HG03066 (cell line): ENCODE data around the gene SLC25A36.
"Not testable (repeated sequence)": the region's sequence is repeated elsewhere in the genome, so short reads cannot be mapped to it uniquely, and the experiment has no call there.

Experiments
- ATAC-seq: cut with Tn5 transposase; IDR thresholded peaks from one replicate; pipeline ENCODE4 v1.9.1; 2021; ENCODE audit warnings: low read depth; ENCODE audit not compliant: unreplicated experiment

SLC25A36 gene

DNA sequence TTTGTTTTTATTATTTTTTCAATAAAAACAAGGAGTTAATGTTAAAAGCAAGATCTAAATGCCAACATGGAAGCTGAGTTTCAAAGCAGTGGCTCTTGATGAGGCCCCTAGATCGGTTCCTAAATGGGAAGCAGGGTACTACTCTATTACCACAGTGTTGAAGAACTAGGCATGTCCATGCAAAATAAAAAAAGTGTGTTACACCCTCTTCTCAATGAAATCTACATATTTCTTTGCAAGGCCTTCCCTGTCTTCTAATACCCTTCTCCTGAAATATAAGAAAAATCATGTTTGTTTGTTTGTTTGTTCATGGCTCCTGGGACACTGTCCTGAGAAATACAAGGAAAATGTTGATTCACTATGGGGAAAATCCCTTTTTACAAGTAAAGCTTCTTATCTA lies 12.2 kb upstream of the SLC25A36 start:
- ATAC-seq = no peak

DNA sequence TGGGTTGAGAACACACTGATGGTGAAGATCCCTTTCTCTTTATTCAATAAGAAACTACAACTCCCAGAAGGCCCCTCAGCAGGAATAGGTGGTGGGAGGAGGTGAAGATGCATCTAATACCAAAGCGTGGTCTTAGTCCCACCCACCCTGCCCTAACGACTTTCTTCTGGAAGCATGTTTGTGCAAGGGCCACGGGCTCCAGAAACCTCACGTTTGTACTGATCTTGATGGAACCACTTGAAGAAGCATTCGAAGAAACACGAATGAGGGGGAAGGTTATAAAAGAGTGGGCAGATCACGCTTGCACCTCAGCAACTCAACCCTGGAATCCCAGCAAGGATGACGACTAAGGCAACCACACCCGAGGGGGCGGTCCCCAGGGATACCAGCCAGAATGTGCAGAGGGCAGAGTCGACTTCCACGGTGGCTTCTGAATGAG lies 10.6 kb upstream of the SLC25A36 start:
- ATAC-seq = no peak

DNA sequence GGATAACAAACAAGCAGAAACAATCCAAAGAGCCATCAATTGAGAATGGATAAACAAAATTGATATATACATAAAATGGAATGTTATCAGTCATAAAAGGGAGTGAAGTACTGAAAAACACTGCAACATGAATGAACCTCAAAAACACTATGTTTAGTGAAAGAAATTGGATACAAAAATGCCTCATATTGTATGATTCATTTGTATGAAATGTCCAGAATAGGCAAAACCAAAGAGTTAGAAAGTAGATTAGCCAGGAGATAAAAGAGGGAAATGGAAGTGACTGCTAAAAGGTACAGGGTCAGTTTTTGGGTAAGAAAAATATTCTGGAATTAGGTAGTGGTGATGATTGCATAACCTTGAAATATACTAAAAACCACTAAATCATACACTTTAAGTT lies 9.8 kb upstream of the SLC25A36 start:
- ATAC-seq = no peak

DNA sequence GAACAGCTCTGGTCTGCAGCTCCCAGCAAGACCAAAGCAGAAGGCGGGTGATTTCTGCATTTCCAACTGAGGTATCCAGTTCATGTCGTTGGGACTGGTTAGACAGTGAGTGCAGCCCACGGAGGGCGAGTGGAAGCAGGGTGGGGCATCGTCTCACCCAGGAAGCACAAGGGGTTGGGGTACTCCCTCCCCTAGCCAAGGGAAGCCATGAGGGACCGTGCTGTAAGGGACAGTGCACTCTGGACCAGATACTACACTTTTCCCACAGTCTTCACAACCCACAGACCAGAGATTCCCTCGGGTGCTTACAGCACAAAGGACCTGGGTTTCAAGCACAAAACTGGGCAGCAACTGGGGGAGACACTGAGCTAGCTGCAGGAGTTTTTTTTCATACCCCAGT lies 8.5 kb upstream of the SLC25A36 start:
- no peak for ATAC-seq

DNA sequence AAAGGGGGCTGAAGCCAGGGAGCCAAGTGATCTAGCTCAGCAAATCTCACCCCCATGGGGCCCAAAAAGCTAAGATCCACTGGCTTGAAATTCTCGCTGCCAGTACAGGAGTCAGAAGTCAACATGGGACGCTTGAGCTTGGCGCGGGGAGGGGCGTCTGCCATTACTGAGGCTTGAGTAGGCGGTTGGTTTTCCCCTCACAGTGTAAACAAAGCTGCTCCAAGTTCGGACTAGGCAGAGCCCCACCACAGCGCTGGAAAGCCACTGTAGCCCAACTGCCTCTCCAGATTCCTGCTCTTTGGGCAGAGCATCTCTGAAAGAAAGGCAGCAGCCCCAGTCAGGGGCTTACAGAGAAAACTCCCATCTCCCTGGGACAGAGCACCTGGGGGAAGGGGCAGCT lies 8.1 kb upstream of the SLC25A36 start:
- ATAC-seq = no peak

DNA sequence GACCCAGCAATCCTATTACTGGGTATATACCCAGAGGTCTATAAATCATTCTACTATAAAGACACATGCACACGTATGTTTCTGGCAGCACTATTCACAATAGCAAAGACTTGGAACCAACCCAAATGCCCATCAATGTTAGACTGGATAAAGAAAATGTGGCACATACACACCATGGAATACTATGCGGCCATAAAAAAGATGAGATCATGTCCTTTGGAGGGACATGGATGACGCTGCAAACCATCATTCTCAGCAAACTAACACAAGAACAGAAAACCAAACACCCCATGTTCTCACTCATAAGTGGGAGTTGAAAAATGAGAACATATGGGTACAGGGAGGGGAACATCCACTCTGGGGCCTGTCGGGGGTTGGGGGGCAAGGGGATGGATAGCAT lies 2.3 kb upstream of the SLC25A36 start:
- ATAC-seq = not testable (repeated sequence)

DNA sequence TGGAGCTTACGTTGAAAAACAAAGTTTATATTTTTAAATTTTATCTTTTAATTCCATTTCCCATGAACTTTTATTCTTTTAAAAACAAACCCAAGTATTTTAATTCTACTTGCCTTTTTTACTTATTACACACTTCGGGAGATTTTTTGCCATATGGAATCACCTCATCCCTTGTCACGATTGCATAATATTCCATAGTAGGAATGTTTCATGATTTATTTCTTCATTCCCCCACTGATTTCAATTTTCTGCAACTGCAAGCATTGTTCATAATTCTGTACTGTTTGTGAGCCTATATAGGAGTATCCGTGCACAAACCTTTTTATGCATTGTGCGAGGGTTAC lies 574 bp upstream of the SLC25A36 start:
- no peak for ATAC-seq

DNA sequence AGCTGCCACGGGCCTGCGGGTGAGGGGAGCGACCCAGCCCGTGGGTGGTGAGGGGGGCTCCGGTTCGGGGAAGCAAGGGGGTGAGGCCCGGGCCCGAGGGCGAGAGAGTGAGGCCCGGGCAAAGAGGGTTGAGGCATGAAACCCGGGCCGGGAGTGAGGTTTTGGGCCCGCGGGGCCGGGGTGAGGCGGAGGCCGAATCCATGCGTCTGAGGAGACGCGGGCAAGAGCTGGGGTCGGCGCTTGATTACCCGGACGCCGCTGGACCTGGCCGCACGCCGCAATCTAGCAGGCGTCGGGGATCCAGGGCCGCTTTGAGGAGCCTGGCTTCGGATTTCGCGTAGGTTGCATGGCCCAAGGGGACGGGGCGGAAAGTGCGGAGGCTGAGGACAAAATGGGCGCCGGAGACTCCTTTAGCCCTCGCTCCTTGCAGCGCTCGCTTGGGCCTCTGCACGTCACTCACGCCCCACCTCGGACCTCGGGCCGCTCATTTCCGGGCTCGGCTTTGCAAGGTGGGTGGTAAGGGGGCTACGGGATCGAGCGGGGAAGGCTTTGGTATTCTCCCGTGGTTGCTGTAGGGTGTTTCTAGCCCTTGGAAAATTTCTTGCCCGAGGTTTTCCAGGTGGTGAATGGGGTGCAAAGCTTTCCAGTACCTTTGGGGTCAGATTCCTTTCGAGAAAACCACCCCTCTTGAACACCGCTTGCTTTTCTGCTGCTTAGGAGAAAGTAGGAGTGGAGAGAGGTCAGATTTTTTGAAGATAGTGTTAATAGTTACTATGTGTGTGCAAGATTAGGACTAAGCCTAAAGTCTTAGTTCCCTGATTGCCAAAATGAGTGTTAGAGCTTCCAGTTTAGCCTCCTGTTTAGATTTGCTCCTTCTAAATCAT lies 827 bp downstream of the SLC25A36 start:
- peak; percentile 51 for ATAC-seq

DNA sequence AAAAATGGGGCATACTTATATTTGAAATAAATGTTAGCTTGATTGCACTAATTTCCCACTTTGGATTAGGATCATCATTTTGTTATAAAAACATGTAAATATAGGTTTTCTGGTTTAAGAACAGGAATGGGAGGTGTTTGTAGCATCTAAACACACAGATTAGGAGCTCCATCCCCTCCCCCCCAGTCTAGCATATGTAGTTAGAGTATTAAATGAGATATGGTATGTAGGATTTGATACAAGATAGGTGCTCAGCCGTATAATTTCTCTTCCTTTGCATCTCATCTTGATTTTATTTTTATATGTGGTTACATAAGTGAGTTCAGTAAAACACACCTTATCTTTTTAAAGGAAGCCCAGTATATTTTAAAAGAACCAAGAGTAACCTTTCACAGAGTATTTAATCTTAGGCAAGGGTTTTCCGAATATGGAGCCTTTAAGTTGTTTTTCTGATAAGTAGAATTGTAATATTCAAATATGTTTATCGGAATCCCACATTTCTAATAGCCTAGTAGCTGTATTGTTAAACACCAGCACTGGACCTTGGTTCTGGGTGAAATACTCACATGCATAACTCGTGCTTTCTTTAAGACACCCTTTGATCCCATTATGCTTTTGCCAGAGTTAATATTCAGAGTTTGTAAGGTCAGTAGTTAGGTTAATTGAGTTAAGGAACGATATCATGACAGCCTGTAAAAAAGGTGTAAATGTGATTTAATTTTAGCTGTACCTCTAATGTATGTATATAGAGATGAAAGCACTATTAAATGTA lies 2.3 kb downstream of the SLC25A36 start:
- no peak for ATAC-seq

DNA sequence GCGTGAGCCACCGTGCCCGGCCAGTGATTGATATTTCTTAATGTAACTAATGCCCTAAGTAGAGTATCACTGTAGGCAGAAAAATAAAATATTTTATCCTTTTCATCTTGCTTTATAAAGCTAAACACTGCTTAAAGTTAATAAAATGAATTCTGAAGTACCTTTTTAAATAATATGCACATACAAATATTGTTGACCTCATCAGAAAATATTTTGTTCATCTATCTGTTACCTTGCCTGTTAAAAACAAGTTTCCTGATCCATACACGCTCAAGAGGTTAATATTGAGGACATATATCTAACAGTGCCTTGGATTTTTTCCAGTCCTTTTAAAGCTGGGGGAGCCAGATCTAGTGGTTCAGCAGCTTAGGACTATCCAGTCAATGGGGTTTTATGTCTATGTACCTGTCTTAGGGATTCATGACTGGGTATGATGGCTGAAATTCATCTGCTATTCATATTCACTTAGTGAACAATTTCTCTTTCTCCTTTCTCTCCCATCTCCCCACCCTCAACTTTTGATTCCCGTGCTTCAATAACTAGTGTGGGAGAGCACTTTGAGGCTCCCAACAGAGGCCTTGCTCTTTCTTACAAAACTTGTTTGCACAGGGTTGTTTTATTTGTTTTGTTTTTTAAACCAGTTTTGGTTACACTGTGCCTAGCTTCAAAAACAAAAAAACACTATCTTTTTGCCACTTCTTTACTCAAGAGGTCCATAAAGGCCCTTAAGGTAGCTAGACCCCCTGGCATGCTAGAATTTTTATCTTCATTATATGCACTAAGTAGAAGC lies 7.0 kb downstream of the SLC25A36 start:
- no peak for ATAC-seq

DNA sequence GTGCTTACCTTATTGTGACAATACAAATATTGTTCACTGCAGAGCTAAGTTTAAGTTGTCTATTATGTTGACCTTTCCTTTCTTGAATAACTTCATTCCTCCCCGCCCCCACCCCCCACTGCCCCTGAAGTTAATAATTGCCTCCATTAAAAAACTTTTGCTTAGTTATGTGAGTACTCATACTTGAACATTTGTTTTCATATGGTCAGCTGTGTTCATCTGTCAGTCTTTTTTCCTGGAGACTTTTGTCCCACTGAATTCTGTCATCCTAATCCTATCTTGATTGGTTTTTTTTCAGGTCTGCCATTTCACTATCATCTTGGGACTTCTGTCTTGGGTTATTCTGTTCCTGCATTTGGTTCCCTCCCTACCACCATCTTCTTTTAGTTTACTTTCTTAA lies 8.5 kb downstream of the SLC25A36 start:
- ATAC-seq = no peak

DNA sequence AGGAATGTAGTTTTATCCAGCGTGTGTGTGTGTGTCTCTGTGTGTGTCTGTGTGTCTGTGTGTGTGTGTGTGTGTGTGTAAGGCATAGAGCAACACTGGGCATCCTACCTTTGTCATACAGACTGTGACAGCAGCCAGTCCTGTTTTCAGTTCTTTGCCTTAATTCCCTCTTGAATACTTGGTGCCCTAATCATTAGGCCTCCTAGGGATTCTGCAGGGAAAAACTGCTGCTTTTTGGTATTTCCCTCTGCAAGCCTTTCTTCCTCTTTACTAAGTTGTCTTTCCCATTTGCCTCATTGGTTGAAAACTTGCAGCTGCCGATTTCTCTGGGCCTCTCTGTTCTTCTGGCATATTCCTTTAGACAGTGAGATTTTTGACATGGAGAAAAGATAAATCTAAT lies 9.2 kb downstream of the SLC25A36 start:
- ATAC-seq = no peak

DNA sequence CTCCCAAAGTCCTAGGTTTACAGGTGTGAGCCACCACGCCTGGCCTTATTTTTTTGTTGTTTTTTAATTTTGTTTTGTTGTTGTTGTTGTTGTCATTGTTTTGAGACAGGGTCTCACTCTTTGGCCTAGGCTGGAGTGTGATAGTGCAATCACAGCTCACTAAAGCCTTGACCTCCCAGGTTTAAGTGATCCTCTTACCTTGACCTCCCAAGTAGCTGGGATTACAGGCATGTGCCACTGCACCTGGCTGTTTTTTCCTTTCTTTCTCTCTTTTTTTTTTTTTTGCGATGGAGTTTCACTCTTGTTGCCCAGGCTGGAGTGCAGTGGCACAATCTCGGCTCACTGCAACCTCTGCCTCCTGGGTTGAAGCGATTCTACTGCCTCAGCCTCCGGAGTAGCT lies 10.1 kb downstream of the SLC25A36 start:
- not testable (repeated sequence) for ATAC-seq

DNA sequence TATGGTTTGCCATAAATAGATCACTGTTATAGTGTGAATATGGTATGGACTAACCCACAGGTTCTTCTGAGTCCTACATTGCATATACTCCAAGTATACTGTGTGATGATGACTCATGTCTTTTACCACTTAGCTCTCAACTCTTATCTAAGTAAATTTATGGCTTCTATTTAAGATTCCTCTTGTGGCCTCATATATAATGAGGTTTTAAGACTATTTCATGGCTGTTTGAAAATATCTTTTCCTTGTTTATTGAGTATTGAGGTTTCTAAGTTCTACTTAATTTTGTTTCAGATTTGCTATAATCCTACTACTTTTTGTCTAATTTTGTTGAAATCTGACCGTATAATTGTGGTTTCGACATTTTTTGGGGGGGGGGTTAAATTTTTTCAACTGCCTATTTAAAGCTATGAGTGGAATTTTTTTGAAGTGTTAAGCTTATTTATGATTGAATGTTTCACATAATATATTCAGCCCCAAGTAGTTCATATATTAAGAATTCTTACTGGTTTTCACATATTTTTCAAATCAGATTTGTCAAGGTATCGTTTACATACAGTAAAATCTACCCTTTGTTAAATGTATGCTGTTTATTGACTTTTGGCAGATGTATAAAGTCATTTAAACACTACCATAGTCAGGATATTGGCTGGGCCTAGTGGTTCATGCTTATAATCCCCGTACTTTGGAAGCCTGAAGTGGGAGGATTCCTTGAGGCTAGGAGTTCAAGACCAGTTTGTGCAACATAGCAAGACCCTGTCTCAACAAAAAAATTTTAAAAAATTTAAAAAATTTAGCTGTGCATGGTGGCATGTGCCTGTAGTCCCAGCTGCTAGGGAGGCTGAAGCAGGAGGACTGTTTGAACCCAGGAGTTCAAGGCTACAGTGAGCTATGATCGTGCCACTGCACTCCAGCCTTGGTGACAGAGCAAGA lies 11.7 kb downstream of the SLC25A36 start:
- ATAC-seq = no peak

DNA sequence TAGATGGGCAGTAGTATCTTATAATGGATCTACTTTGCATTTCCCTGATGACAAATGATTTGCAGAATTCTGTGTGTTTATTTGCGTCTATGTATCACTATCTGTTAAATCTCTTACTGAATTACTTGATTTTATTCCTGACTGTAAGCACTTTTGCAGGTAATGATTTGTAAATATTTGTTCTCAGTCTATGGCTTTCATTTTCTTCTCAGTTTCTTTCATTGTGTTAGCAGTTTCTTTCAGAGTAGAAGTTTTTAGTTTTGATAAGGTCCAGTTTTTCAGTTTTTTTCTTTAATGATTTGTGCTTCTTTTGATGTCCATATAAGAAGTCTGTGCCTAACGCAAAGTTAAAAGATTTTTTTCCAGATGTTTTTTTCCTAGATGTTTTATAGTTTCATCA lies 12.9 kb downstream of the SLC25A36 start:
- no peak for ATAC-seq

DNA sequence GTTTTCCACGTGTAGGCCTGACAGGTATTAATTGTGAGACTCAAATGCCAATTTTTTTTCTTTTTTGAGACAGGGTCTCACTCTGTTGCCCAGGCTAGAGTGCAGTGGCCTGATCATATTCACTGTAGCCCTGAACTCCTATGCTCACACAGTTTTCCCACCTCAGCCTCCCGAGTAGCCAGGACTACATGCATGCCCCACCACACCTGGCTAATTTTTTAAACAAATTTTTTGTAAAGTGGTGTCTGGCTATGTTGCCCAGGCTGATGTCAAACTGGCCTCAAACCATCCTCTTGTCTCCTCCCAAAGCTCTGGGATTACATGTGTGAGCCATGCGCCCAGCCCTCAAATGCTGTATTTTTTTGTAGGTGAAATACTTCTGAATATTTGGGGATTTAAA lies 14.0 kb downstream of the SLC25A36 start:
- no peak for ATAC-seq

DNA sequence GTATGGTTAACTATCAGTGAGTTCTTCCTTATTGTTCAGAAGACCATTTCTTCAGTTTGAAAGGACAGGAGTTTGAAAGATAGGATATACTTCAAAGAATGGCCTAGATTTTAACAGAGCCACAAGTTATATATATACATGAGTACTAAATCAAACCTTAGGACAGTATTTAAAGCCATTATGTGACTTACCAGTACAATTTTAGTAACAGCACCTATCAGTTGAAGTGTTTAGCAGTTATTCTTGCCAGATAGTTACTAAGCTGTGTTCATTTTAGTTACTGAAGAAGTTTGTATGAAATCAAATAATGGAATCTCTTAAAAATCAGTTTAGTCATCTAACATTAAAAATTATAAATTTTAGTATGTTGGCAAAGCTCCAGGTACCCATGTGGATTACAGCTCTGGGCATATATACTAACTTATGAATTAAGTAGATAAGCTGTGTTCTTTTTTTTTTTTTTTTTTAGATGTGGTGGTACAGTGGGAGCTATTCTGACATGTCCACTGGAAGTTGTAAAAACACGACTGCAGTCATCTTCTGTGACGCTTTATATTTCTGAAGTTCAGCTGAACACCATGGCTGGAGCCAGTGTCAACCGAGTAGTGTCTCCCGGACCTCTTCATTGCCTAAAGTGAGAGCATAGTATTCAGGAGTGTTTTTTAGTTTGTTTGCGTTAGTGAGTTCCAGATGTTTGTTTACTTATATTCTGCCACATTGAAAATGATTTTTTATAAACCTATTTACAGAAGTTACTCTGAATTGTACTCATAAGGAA lies 14.6 kb downstream of the SLC25A36 start:
- ATAC-seq = no peak

DNA sequence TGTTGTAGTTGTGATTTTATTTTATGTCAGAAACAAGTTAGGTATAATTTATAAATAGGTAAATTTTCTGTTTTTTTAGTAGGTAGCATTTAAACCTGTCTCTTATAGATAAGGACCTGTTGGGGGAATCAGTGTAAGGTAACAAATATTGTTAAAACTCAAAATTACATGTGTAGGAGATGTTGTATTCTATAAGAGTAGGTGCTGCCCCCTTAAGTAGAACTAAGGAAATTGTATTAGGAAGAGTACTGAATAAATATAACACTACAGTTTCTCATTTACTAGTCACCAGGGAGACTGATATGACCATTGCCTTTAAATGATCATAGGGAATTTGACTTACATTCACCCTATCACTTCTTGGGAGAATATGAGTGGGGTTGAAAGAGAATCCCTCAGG lies 31.2 kb downstream of the SLC25A36 start:
- ATAC-seq = no peak

DNA sequence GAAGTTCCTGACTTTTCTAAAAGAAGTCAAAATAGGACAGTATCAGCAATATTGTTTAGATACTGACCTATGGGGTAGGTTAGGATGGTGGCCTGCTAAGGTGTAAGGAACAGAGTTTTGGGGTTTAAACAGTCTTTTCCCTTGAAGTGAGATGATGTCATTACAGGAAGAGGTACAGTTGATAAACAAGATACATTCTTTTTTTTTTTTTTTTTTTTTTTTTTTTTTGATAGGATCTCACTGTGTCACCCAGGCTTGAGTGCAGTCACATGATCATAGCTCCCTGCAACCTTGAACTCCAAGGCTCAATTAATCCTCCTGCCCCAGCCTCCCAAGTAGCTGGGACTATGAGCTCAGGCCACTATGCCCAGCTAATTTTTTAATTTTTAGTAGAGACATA lies 33.3 kb downstream of the SLC25A36 start:
- ATAC-seq = no peak
